ENCODE data around the gene AWAT2. TPM values are rescaled to one million over a fixed set of nuclear protein-coding genes. Genes with fewer than 3 reads are reported as not detected.

The AWAT2 gene
- total RNA-seq, 2 experiments from 2014 or later: not detected

GRCh38 chrX:70062076-70062475, 12.3 kb upstream of the AWAT2 start, which contains the start of gene OTUD6A:
Gene OTUD6A (plus strand): TSS chrX:70062457. CDS start chrX:70062525, 68 bp downstream.
- Histone ChIP-seq H3K36me3 (ENCODE audit: insufficient read depth, low read length) (no peaks in the 10 kb centered on the region), H3K4me3 (ENCODE audit: low read length) (no peak within 1 kb of the TSS), H3K4me1 (ENCODE audit: insufficient read depth, low read length) (no peaks in the 10 kb centered on the region), H3K27ac (ENCODE audit: low read depth in 1 of 2, low read length in 2 of 2) (no peak within 1 kb of the TSS), H3K9me3 (ENCODE audit: control insufficient read depth in 1 of 2, insufficient read depth in 1 of 2, low read length in 2 of 2) (peaks cover 0 to 11% of the 10 kb centered on the region in 2 experiments), H3K27me3 (ENCODE audit: control insufficient read depth in 1 of 2, insufficient read depth in 2 of 2, low read length in 2 of 2) (no peaks in the 10 kb centered on the region)
- Mint-ChIP-seq H3K27me3 (peaks cover 5% of the 10 kb centered on the region), H3K36me3 (ENCODE audit: low read depth) (no peaks in the 10 kb centered on the region), H3K4me3 (no peak within 1 kb of the TSS), H3K27ac (no peak within 1 kb of the TSS), H3K9me3 (no peaks in the 10 kb centered on the region), H3K4me1 (ENCODE audit: low read depth) (no peaks in the 10 kb centered on the region)
- CTCF ChIA-PET: no interaction called here
- TF ChIP-seq CTCF (IDR thresholded peaks at IDR 0.05): no peak
- no peak for ATAC-seq (ENCODE audit: poor library complexity)
- intact Hi-C loops (cut with DNase I, micrococcal nuclease): no loop called here
- no peak for DNase-seq
- POLR2A ChIA-PET: no interaction called here

- no peak overlapping the region for H3K27ac Mint-ChIP-seq
- no peaks in the 10 kb centered on the region for H3K9me3 Mint-ChIP-seq
- Histone ChIP-seq H3K4me3 (ENCODE audit: low read length) (no peak overlapping the region), H3K9me3 (ENCODE audit: control insufficient read depth in 1 of 2, insufficient read depth in 1 of 2, low read length in 2 of 2) (no peaks in the 10 kb centered on the region), H3K36me3 (ENCODE audit: insufficient read depth, low read length) (no peaks in the 10 kb centered on the region), H3K27ac (ENCODE audit: low read depth in 1 of 2, low read length in 2 of 2) (no peak overlapping the region), H3K27me3 (ENCODE audit: control insufficient read depth in 1 of 2, insufficient read depth in 2 of 2, low read length in 2 of 2) (no peaks in the 10 kb centered on the region), H3K4me1 (ENCODE audit: insufficient read depth, low read length) (no peaks in the 10 kb centered on the region)
- DNase-seq (no peak), ATAC-seq (ENCODE audit: poor library complexity) (no peak)
- TF ChIP-seq CTCF (IDR thresholded peaks at IDR 0.05): no peak
- intact Hi-C loops (cut with DNase I, micrococcal nuclease): no loop called here
- peaks cover 14% of the 10 kb centered on the region for H3K27me3 Mint-ChIP-seq
- H3K4me1 Mint-ChIP-seq (ENCODE audit: low read depth): no peaks in the 10 kb centered on the region
- ChIA-PET CTCF (no interaction called here), POLR2A (no interaction called here)
- no peaks in the 10 kb centered on the region for H3K36me3 Mint-ChIP-seq (ENCODE audit: low read depth)
- H3K4me3 Mint-ChIP-seq: no peak overlapping the region
Measured at GRCh38 chrX:70054391-70054790, 4.7 kb upstream of the AWAT2 start.

DNA sequence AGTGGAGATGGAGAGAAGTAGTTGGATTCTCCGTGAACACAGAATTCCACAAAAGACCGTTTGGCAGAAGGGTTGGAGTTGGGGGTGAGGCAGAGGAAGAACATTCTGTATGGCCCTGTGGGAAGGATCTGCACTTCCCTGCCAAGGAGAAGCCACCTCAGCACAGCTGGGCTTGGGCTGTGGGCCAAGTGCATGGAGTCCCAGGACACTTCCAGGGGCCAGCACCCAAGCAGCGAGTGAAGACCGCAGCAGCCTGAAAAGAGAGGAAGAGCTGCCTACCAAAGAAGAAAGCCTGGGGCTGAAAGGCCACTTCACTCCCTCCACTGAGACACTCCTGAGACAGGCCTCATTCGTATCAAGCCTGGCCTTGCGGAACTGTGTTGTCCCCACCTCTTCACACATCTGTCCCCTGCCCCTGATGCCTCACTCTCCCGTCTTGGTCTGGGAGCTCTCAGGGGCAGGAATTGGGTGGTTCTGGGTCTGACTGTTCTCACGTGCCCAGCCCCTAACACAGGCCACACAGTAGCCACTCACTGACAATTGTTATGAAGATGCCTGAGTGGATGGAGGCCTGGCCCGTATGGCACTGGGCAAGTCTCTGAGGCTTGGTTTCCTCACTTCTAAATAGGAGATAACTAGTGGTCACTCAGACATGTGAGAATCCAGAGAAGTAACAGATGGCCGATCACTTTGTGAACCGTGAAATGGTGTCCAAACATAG, 3.3 kb upstream of the AWAT2 start:
- CTCF ChIA-PET: no interaction called here
- intact Hi-C loops (cut with DNase I, micrococcal nuclease): no loop called here
- H3K4me3 Mint-ChIP-seq: no peak overlapping the region
- peaks cover 14% of the 10 kb centered on the region for H3K27me3 Mint-ChIP-seq
- Histone ChIP-seq H3K36me3 (ENCODE audit: insufficient read depth, low read length) (no peaks in the 10 kb centered on the region), H3K27me3 (ENCODE audit: control insufficient read depth in 1 of 2, insufficient read depth in 2 of 2, low read length in 2 of 2) (no peaks in the 10 kb centered on the region), H3K4me3 (ENCODE audit: low read length) (no peak overlapping the region), H3K9me3 (ENCODE audit: control insufficient read depth in 1 of 2, insufficient read depth in 1 of 2, low read length in 2 of 2) (no peaks in the 10 kb centered on the region), H3K4me1 (ENCODE audit: insufficient read depth, low read length) (no peaks in the 10 kb centered on the region), H3K27ac (ENCODE audit: low read depth in 1 of 2, low read length in 2 of 2) (no peak overlapping the region)
- DNase-seq: no peak
- POLR2A ChIA-PET: no interaction called here
- TF ChIP-seq CTCF (IDR thresholded peaks at IDR 0.05): no peak
- no peaks in the 10 kb centered on the region for H3K9me3 Mint-ChIP-seq
- no peaks in the 10 kb centered on the region for H3K4me1 Mint-ChIP-seq (ENCODE audit: low read depth)
- no peak overlapping the region for H3K27ac Mint-ChIP-seq
- no peak for ATAC-seq (ENCODE audit: poor library complexity)
- no peaks in the 10 kb centered on the region for H3K36me3 Mint-ChIP-seq (ENCODE audit: low read depth)
